ENCODE results near the gene AHCTF1.
"Not testable (repeated sequence)": the region's sequence is repeated elsewhere in the genome, so short reads cannot be mapped to it uniquely, and the experiment has no call there.

Gene AHCTF1

GRCh38 chr1:246893191-246893939, 38.4 kb downstream of the AHCTF1 start:
- no peak for DNase-seq (ENCODE audit: low read depth)
- no peak for TF ChIP-seq CTCF (IDR thresholded peaks at IDR 0.05; ENCODE audit: low read length, missing control alignments)
- no peak overlapping the region for H3K4me3 ChIP-seq (replicated peaks; ENCODE audit: low read depth, low read length)

- no peak overlapping the region for H3K4me3 ChIP-seq (replicated peaks; ENCODE audit: low read depth, low read length)
- no peak for TF ChIP-seq CTCF (IDR thresholded peaks at IDR 0.05; ENCODE audit: low read length, missing control alignments)
- DNase-seq (ENCODE audit: low read depth) = no peak
Observed at GRCh38 chr1:246891105-246891504, 40.6 kb downstream of the AHCTF1 start.

- no peak for TF ChIP-seq CTCF (IDR thresholded peaks at IDR 0.05; ENCODE audit: low read length, missing control alignments)
- no peak for DNase-seq (ENCODE audit: low read depth)
- H3K4me3 ChIP-seq (replicated peaks; ENCODE audit: low read depth, low read length) = no peak overlapping the region
Observed at GRCh38 chr1:246888522-246888921, 43.2 kb downstream of the AHCTF1 start.

- not testable (repeated sequence) for H3K4me3 ChIP-seq (replicated peaks; ENCODE audit: low read depth, low read length); DNase-seq (ENCODE audit: low read depth)
Observed at GRCh38 chr1:246885389-246885788, 46.4 kb downstream of the AHCTF1 start.

GRCh38 chr1:246878551-246878950, 53.2 kb downstream of the AHCTF1 start:
- TF ChIP-seq CTCF (IDR thresholded peaks at IDR 0.05; ENCODE audit: low read length, missing control alignments) = no peak
- DNase-seq (ENCODE audit: low read depth) = no peak
- no peak overlapping the region for H3K4me3 ChIP-seq (replicated peaks; ENCODE audit: low read depth, low read length)

- DNase-seq (ENCODE audit: low read depth) = no peak
- no peak for TF ChIP-seq CTCF (IDR thresholded peaks at IDR 0.05; ENCODE audit: low read length, missing control alignments)
- no peak overlapping the region for H3K4me3 ChIP-seq (replicated peaks; ENCODE audit: low read depth, low read length)
Observed at GRCh38 chr1:246876431-246876830, 55.3 kb downstream of the AHCTF1 start.

- DNase-seq (ENCODE audit: low read depth) = peak; percentile 47
- TF ChIP-seq CTCF (IDR thresholded peaks at IDR 0.05; ENCODE audit: low read length, missing control alignments) = no peak
- H3K4me3 ChIP-seq (replicated peaks; ENCODE audit: low read depth, low read length) = no peak overlapping the region
Observed at GRCh38 chr1:246875041-246876026, 56.4 kb downstream of the AHCTF1 start.
